BE2C (cell line): Measurements from ENCODE around the gene ATP8A2.

ENCODE experiments used
- DNase-seq: peaks from one replicate; pipeline ENCODE4 v3.0.0-alpha.2; 2020
- H3K27me3 ChIP-seq: fragments of 250-450 bp; sonication (Bioruptor Pico); 2 replicates; pipeline ENCODE4 v1.5.1; 2020; ENCODE audit warnings: mild to moderate bottlenecking
- H3K36me3 ChIP-seq: fragments of 250-450 bp; sonication (Bioruptor Pico); 2 replicates; pipeline ENCODE4 v1.5.1; 2020; ENCODE audit warnings: mild to moderate bottlenecking
- H3K4me1 ChIP-seq: fragments of 250-450 bp; sonication (Bioruptor Pico); 2 replicates; pipeline ENCODE4 v1.5.1; 2020
- H3K4me3 ChIP-seq: 2 replicates; pipeline ENCODE4 v1.5.1; 2011; ENCODE audit warnings: low read depth, low read length
- H3K9me3 ChIP-seq: fragments of 250-450 bp; sonication (Bioruptor Pico); 2 replicates; pipeline ENCODE4 v1.5.1; 2020
- TF ChIP-seq, protein P1 (sequence below): IDR thresholded peaks from 2 replicates; pipeline ENCODE4 v1.5.1; 2012; ENCODE audit warnings: mild to moderate bottlenecking, low read depth, low read length

The ATP8A2 gene

DNA sequence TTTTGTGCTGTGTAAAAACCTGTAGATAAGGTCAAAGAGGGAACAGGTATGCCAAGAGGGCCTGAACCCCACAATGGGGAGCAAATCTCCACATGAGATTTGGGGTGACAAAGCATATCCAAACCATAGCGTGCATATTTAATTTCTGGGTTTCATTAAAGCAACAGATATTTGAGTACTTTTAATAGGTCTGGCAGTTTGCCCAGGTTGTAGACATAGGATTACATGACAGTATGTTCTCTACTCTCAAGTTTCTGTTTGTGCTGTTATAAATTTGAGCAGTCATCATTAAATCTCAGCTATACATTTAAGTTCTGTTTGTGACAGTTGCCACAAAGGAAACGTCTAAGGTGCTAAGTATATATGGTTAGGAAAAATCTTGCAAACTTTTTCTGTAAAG is 236.4 kb downstream of the ATP8A2 start:
- DNase-seq, result no peak
- no peaks in the 10 kb centered on the region for H3K9me3 ChIP-seq
- TF ChIP-seq, protein P1, sequence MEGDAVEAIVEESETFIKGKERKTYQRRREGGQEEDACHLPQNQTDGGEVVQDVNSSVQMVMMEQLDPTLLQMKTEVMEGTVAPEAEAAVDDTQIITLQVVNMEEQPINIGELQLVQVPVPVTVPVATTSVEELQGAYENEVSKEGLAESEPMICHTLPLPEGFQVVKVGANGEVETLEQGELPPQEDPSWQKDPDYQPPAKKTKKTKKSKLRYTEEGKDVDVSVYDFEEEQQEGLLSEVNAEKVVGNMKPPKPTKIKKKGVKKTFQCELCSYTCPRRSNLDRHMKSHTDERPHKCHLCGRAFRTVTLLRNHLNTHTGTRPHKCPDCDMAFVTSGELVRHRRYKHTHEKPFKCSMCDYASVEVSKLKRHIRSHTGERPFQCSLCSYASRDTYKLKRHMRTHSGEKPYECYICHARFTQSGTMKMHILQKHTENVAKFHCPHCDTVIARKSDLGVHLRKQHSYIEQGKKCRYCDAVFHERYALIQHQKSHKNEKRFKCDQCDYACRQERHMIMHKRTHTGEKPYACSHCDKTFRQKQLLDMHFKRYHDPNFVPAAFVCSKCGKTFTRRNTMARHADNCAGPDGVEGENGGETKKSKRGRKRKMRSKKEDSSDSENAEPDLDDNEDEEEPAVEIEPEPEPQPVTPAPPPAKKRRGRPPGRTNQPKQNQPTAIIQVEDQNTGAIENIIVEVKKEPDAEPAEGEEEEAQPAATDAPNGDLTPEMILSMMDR, result no peak

DNA sequence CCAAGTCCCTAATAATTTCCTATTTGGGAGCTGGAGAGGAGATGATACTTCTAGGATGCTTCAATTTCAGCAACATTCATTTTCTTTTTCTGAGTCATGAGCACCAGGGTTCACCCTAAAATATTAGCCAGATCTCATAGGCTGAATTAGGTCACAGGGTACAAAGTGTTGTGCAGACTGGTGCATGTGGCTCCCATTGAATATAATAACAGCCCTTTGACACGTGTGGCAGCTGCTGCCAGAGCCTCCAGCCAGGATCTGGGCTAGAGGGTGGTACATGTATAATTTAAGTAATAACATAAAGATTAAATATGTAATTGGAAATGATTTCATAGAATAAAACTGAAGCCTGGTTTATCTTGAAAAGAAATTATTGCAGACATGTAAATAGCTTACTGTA is 244.9 kb downstream of the ATP8A2 start:
- Histone ChIP-seq H3K4me3 (no peak overlapping the region), H3K9me3 (no peaks in the 10 kb centered on the region), H3K4me1 (no peaks in the 10 kb centered on the region), H3K27me3 (peaks cover 6% of the 10 kb centered on the region), H3K36me3 (no peaks in the 10 kb centered on the region)
- TF ChIP-seq, protein P1, result no peak
- DNase-seq, result no peak

More for the DNA sequence above, 236.4 kb downstream of the ATP8A2 start:
- H3K27me3 ChIP-seq, result no peaks in the 10 kb centered on the region
- no peak overlapping the region for H3K4me3 ChIP-seq
- H3K4me1 ChIP-seq, result no peaks in the 10 kb centered on the region
- H3K36me3 ChIP-seq, result no peaks in the 10 kb centered on the region

- Histone ChIP-seq H3K36me3 (no peaks in the 10 kb centered on the region), H3K9me3 (no peaks in the 10 kb centered on the region), H3K4me3 (no peak overlapping the region), H3K4me1 (no peaks in the 10 kb centered on the region), H3K27me3 (peaks cover 6% of the 10 kb centered on the region)
- TF ChIP-seq, protein P1, result no peak
- DNase-seq, result no peak
Observed at GRCh38 chr13:25619897-25620296, 248.1 kb downstream of the ATP8A2 start.

- TF ChIP-seq, protein P1, result no peak
- Histone ChIP-seq H3K27me3 (no peaks in the 10 kb centered on the region), H3K4me3 (no peak overlapping the region), H3K36me3 (no peaks in the 10 kb centered on the region), H3K4me1 (no peaks in the 10 kb centered on the region), H3K9me3 (no peaks in the 10 kb centered on the region)
- no peak for DNase-seq
Observed at GRCh38 chr13:25625414-25625813, 253.6 kb downstream of the ATP8A2 start.

DNA sequence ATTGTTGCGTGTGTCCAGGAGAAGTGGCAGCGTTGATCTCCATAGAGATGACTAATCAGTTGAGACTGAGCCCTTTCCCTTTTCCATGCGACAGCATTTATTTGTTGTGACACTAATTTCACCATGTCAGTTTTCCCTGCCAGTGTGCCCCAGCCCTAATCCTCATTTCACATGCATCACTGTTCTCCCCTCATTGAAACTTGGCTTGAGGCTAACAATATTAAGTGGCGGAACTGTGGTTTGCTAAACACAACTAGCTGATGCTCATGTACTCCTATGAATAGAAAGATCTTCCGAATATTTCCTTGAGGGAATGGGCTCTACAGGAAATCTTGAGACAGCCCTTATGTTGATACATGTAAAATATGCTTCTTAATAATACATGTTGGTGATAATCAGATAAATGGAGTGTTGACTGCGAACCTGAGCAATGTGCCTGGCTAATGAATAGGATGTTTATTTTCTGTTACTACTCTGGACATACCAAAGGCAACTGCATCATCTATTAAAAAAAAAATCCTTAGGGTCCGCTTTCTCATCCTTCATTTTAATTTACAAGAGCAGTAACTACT is 258.6 kb downstream of the ATP8A2 start:
- Histone ChIP-seq H3K9me3 (no peaks in the 10 kb centered on the region), H3K36me3 (no peaks in the 10 kb centered on the region), H3K27me3 (no peaks in the 10 kb centered on the region), H3K4me1 (no peaks in the 10 kb centered on the region), H3K4me3 (no peak overlapping the region)
- no peak for DNase-seq
- TF ChIP-seq, protein P1, result no peak

DNA sequence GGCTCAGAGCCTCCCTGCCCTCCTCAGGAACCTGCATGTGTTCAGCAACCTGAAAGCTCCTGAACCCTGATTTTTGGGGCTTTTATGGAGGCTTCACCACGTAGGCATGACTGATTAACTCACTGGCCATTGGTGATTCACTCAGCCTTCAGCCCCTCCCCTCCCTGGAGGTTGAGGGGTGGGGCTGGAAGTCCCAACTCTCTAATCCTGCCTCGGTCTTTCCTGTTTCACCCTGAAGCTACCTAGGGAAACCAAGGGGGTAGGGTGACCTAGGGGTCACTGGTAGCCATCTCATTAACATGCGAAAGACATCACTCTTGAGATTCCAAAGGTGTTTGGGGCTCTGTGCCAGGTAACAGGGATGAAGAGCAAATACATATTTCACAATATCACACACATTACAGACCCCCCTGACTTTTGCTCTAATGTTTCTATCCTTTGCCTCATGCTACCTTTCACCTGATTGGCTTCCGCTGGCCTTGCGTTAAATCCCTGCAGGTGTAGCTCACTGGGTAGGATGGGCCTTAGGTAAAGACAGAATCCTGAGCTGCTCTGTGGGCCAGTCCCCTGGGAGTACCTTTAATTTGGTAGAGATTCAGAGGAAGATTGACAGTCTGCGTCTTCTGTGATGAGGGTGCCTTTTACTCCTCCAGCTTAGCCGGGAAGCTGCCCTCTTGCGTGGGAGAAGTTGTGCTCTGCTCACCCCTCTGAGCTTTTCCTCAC is 260.6 kb downstream of the ATP8A2 start:
- TF ChIP-seq, protein P1, result no peak
- no peaks in the 10 kb centered on the region for H3K9me3 ChIP-seq
- no peak for DNase-seq
- H3K27me3 ChIP-seq, result no peaks in the 10 kb centered on the region
- no peak overlapping the region for H3K4me3 ChIP-seq
- no peaks in the 10 kb centered on the region for H3K36me3 ChIP-seq
- no peaks in the 10 kb centered on the region for H3K4me1 ChIP-seq
